Ovary (tissue), 3 donors: ENCODE data around the gene OPALIN.

ENCODE experiments used
- POLR2A ChIP-seq: fragments of 450-650 bp; IDR thresholded peaks from one replicate; pipeline ENCODE4 v1.6.1; 2017; ENCODE audit warnings: antibody characterized with exemption, mild to moderate bottlenecking, moderate library complexity
- TF ChIP-seq, protein P1 (sequence below), 3 donors: fragments of 450-650 bp in 2 of 3; fragments of 200-600 bp in 1 of 3; IDR thresholded peaks; one replicate each; pipeline versions ENCODE4 v1.5.1 to v1.8.0; 2016 to 2022; ENCODE audit warnings: antibody characterized with exemption in 3 of 3, mild to moderate bottlenecking in 1 of 3
- donor health status: DM: no; HTN: no; CAD: no.

DNA sequence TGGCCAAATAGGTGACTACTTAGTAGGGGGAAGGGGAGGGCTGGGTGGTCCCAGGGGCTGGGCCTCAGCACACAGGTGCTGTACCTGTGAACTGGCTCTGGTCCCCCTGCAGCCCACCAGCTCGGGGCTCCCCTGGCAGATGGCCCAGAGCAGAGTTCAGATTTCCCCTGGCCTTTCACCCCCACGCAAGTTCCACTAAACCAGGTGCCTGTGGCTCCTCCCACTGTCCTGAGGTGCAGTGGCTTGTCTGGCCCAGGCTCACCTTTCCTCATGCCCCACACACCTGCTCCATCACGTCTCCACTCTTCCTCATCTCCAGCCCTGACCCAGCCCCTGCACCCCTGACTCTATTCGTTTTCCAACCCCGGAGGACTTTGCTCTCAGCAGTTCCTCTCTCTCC lies 47.3 kb upstream of the OPALIN start:
- TF ChIP-seq, protein P1, sequence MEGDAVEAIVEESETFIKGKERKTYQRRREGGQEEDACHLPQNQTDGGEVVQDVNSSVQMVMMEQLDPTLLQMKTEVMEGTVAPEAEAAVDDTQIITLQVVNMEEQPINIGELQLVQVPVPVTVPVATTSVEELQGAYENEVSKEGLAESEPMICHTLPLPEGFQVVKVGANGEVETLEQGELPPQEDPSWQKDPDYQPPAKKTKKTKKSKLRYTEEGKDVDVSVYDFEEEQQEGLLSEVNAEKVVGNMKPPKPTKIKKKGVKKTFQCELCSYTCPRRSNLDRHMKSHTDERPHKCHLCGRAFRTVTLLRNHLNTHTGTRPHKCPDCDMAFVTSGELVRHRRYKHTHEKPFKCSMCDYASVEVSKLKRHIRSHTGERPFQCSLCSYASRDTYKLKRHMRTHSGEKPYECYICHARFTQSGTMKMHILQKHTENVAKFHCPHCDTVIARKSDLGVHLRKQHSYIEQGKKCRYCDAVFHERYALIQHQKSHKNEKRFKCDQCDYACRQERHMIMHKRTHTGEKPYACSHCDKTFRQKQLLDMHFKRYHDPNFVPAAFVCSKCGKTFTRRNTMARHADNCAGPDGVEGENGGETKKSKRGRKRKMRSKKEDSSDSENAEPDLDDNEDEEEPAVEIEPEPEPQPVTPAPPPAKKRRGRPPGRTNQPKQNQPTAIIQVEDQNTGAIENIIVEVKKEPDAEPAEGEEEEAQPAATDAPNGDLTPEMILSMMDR (IDR thresholded peaks at IDR 0.05) = no peak
- TF ChIP-seq POLR2A = no peak
